ENCODE measurements around the gene USP47. TPM values are rescaled to one million over a fixed set of nuclear protein-coding genes. Genes with fewer than 3 reads are reported as not detected.

USP47 gene
- total and polyA plus RNA-seq, 2 of the 8 experiments (the other 6 are each of a cell fraction or from before 2014, with no cell fraction given): 4.2 to 21.3 TPM

DNA sequence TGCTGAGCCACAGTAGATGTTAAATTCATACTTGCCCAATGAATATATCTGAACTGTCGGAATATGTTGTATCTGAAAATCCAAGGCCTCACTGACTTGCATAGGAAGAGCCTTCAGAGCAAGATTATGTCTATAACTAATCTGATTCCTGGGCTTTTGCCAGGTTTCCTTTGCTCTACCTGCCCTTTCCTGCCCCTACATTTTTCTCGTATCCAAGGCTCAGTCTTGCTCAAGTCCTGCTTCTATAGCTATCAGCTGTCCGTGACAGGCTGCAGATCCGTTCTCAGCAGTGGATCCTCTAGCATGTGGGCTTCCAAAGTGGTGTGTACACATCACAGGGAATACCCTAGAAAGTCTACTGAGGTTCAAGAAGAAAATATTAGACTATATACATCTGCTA is 18.8 kb upstream of the USP47 start (continued):
- TF ChIP-seq EGR1 (IDR thresholded peaks at IDR 0.05; ENCODE audit: borderline replicate concordance, low read depth, low read length): no peak
- no peak for TF ChIP-seq SIX5 (IDR thresholded peaks at IDR 0.05; ENCODE audit: low read depth, low read length)
- TF ChIP-seq, protein P1, sequence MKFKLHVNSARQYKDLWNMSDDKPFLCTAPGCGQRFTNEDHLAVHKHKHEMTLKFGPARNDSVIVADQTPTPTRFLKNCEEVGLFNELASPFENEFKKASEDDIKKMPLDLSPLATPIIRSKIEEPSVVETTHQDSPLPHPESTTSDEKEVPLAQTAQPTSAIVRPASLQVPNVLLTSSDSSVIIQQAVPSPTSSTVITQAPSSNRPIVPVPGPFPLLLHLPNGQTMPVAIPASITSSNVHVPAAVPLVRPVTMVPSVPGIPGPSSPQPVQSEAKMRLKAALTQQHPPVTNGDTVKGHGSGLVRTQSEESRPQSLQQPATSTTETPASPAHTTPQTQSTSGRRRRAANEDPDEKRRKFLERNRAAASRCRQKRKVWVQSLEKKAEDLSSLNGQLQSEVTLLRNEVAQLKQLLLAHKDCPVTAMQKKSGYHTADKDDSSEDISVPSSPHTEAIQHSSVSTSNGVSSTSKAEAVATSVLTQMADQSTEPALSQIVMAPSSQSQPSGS (IDR thresholded peaks at IDR 0.05; ENCODE audit: low read length): no peak
- no peak for TF ChIP-seq JUND (IDR thresholded peaks at IDR 0.05; ENCODE audit: low read length)
